Gastroesophageal sphincter (tissue), 3 donors: ENCODE results near the gene GPATCH3.

Experiments used
- CTCF ChIP-seq, 4 experiments: fragments of 200-600 bp in 2 of 4; fragments of 450-650 bp in 2 of 4; sonication (generic) in 1 of 4; IDR thresholded peaks; one replicate each; pipeline ENCODE4 v1.5.1; 2017 to 2019; ENCODE audit warnings: antibody characterized with exemption in 4 of 4, mild to moderate bottlenecking in 2 of 4, moderate library complexity in 2 of 4
- POLR2A ChIP-seq, 2 donors: fragments of 450-650 bp; IDR thresholded peaks; one replicate each; pipeline ENCODE4 v1.6.1; 2017; ENCODE audit warnings: antibody characterized with exemption in 2 of 2, mild to moderate bottlenecking in 2 of 2, moderate library complexity in 1 of 2

GRCh38 chr1:26922431-26922729, 22.1 kb upstream of the GPATCH3 start:
- TF ChIP-seq CTCF (IDR thresholded peaks at IDR 0.05) (no peak), POLR2A (IDR thresholded peaks at IDR 0.05) (no peak)
